Loucy (cell line): Measurements from ENCODE around the gene PGF.

Experiments
- H2AFZ ChIP-seq: fragments of 200-600 bp; sonication (generic); 2 replicates; pipeline ENCODE4 v1.6.0; 2016; ENCODE audit warnings: antibody characterized with exemption, mild to moderate bottlenecking, low read length, moderate library complexity
- H3F3A ChIP-seq: fragments of 200-600 bp; 2 replicates; pipeline ENCODE4 v1.6.0; 2016; ENCODE audit warnings: antibody characterized with exemption, low read depth, mild to moderate bottlenecking
- H3K27me3 ChIP-seq: fragments of 200-600 bp; sonication (generic); 2 replicates; pipeline ENCODE4 v1.6.1; 2014; ENCODE audit warnings: low read length, mild to moderate bottlenecking; ENCODE audit not compliant: insufficient read depth, poor library complexity, severe bottlenecking
- H3K36me3 ChIP-seq: fragments of 200-600 bp; sonication (generic); 2 replicates; pipeline ENCODE4 v1.6.1; 2016; ENCODE audit warnings: low read length; ENCODE audit not compliant: insufficient read depth
- H3K4me1 ChIP-seq: fragments of 200-600 bp; sonication (generic); 2 replicates; pipeline ENCODE4 v1.5.1; 2014; ENCODE audit warnings: low read length, mild to moderate bottlenecking; ENCODE audit not compliant: insufficient read depth, poor library complexity, severe bottlenecking
- H3K4me2 ChIP-seq: fragments of 200-600 bp; sonication (generic); 2 replicates; pipeline ENCODE4 v1.6.0; 2014; ENCODE audit warnings: antibody characterized with exemption, low read length, low read depth, mild to moderate bottlenecking; ENCODE audit not compliant: poor library complexity, severe bottlenecking
- H3K4me3 ChIP-seq: fragments of 200-600 bp; sonication (generic); 2 replicates; pipeline ENCODE4 v1.5.1; 2014; ENCODE audit warnings: low read length, mild to moderate bottlenecking, mixed read lengths; ENCODE audit not compliant: poor library complexity, severe bottlenecking
- H3K79me2 ChIP-seq: fragments of 200-600 bp; sonication (generic); 2 replicates; pipeline ENCODE4 v1.6.1; 2014; ENCODE audit warnings: low read length; ENCODE audit not compliant: insufficient read depth
- H3K9ac ChIP-seq: fragments of 200-600 bp; sonication (generic); 2 replicates; pipeline ENCODE4 v1.6.0; 2014; ENCODE audit warnings: mild to moderate bottlenecking, low read depth, low read length, moderate library complexity; ENCODE audit not compliant: poor library complexity, severe bottlenecking
- H3K9me2 ChIP-seq: fragments of 200-600 bp; sonication (generic); replicated peaks from 2 replicates; pipeline ENCODE4 v1.6.1; 2016; ENCODE audit warnings: low read depth, low read length, mixed read lengths
- H3K9me3 ChIP-seq: fragments of 200-600 bp; sonication (generic); 2 replicates; pipeline ENCODE4 v1.6.1; 2014; ENCODE audit warnings: mild to moderate bottlenecking, antibody characterized with exemption, low read length, low read depth; ENCODE audit not compliant: insufficient read depth
- H4K20me1 ChIP-seq: fragments of 200-600 bp; sonication (generic); 2 replicates; pipeline ENCODE4 v1.6.0; 2014; ENCODE audit warnings: antibody characterized with exemption, low read length, mild to moderate bottlenecking; ENCODE audit not compliant: insufficient read depth, poor library complexity, severe bottlenecking
- EZH2phosphoT487 ChIP-seq: fragments of 200-600 bp; IDR thresholded peaks from 2 replicates; pipeline ENCODE4 v1.6.1; 2018; ENCODE audit warnings: antibody characterized with exemption, mild to moderate bottlenecking, moderate library complexity, borderline replicate concordance
- TF ChIP-seq, protein P1 (sequence below): fragments of 200-600 bp; sonication (generic); conservative IDR thresholded peaks from 2 replicates; pipeline ENCODE4 v1.5.1; 2014; ENCODE audit warnings: mild to moderate bottlenecking, antibody characterized with exemption, low read length

PGF gene

DNA sequence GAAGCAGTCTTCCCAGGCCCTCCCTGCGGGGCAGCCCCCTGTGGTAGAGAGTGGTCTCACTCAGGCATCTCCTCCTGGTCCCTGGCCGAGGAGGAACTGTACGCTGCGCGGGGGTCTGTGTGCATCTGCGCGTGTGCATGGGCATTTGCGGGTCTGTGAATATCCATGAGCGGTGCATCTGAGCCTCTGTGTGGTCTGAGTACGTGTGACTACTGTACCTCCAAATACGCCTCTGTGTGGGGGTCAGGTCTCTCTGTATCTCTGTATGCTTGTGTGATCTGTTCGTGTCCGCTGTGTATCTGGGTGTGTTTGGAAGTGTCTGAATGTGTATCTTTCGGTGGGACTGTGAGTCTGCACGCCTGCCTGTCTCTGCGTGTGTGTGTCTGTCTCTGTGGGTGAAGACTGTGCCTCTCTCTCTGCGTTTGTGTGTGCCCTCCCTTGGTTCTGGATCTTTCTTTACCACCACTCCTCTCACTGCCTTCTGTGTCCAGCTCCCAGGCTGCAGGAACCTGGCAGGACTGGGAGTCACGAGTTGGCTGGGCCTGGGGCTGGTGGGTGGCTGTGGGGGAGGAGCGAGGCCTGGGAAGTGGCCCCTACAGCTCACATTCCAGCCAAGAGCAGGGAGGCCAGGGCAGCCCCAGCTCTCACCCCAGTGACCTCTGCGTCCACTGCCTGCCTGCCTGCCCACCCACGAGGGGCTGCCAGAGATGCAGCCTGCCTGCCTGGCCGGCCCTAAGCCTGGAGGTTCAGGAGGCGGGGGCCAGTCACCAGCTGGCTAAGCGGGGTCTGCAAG lies 1.1 kb upstream of the PGF start:
- H3K9ac ChIP-seq = no peak overlapping the region

DNA sequence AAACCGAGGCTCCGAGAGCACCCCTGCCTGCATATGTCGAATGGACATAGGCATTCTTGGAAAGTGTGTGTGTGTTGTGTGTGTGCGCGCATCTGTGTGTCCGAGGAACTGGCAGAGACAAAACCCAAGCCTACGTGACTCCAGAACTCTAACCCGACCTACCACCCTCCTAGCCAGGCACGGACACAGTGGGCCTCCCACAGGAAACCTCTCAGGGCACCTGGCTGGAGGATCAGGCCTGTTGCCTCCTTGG lies 556 bp upstream of the PGF start:
- H3K4me2 ChIP-seq = no peak overlapping the region
- peaks cover 9% of the 10 kb centered on the region for H3K4me1 ChIP-seq
- TF ChIP-seq EZH2phosphoT487 = no peak
- TF ChIP-seq, protein P1, sequence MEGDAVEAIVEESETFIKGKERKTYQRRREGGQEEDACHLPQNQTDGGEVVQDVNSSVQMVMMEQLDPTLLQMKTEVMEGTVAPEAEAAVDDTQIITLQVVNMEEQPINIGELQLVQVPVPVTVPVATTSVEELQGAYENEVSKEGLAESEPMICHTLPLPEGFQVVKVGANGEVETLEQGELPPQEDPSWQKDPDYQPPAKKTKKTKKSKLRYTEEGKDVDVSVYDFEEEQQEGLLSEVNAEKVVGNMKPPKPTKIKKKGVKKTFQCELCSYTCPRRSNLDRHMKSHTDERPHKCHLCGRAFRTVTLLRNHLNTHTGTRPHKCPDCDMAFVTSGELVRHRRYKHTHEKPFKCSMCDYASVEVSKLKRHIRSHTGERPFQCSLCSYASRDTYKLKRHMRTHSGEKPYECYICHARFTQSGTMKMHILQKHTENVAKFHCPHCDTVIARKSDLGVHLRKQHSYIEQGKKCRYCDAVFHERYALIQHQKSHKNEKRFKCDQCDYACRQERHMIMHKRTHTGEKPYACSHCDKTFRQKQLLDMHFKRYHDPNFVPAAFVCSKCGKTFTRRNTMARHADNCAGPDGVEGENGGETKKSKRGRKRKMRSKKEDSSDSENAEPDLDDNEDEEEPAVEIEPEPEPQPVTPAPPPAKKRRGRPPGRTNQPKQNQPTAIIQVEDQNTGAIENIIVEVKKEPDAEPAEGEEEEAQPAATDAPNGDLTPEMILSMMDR = no peak
- no peaks in the 10 kb centered on the region for H3K9me2 ChIP-seq
- no peaks in the 10 kb centered on the region for H3K36me3 ChIP-seq
- no peak overlapping the region for H2AFZ ChIP-seq
- no peaks in the 10 kb centered on the region for H3K9me3 ChIP-seq
- H3K79me2 ChIP-seq = no peaks in the 10 kb centered on the region
- no peaks in the 10 kb centered on the region for H3F3A ChIP-seq
- no peak overlapping the region for H3K4me3 ChIP-seq
- H4K20me1 ChIP-seq = no peaks in the 10 kb centered on the region
- H3K27me3 ChIP-seq = no peaks in the 10 kb centered on the region
- no peak overlapping the region for H3K9ac ChIP-seq

More for the DNA sequence above, 1.1 kb upstream of the PGF start:
- H3K4me2 ChIP-seq = no peak overlapping the region
- no peaks in the 10 kb centered on the region for H3K79me2 ChIP-seq
- H2AFZ ChIP-seq = no peak overlapping the region
- H3F3A ChIP-seq = no peaks in the 10 kb centered on the region
- H3K4me1 ChIP-seq = peaks cover 9% of the 10 kb centered on the region
- no peaks in the 10 kb centered on the region for H4K20me1 ChIP-seq
- no peaks in the 10 kb centered on the region for H3K9me2 ChIP-seq
- H3K27me3 ChIP-seq = no peaks in the 10 kb centered on the region
- no peaks in the 10 kb centered on the region for H3K36me3 ChIP-seq
- H3K4me3 ChIP-seq = no peak overlapping the region
- H3K9me3 ChIP-seq = no peaks in the 10 kb centered on the region
- no peak for TF ChIP-seq EZH2phosphoT487
- TF ChIP-seq, protein P1 = no peak

DNA sequence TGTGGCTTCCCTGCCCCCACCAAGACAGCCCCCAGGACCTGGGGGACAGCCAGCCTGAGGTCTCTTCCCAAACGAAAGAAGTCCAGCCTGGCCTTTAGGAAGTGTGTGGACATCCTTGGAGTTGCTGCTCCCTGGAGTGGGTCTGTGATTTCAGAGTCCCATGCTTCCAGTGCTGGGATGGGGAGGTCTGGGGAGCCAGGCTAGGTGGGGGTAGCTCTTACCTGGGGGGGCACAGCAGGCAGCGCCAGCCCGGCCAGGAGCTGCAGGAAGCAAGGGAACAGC lies 509 bp downstream of the PGF start:
- no peak overlapping the region for H2AFZ ChIP-seq

More for the DNA sequence above, 509 bp downstream of the PGF start:
- H3K9me2 ChIP-seq = no peaks in the 10 kb centered on the region
- H3K4me3 ChIP-seq = no peak overlapping the region
- H3K9ac ChIP-seq = no peak overlapping the region
- H3K4me2 ChIP-seq = no peak overlapping the region
- no peaks in the 10 kb centered on the region for H3K36me3 ChIP-seq
- H3K9me3 ChIP-seq = no peaks in the 10 kb centered on the region
- H3K79me2 ChIP-seq = no peaks in the 10 kb centered on the region
- no peaks in the 10 kb centered on the region for H3K27me3 ChIP-seq
- no peaks in the 10 kb centered on the region for H4K20me1 ChIP-seq
- H3K4me1 ChIP-seq = peaks cover 9% of the 10 kb centered on the region
- no peaks in the 10 kb centered on the region for H3F3A ChIP-seq
- TF ChIP-seq, protein P1 = no peak
- TF ChIP-seq EZH2phosphoT487 = no peak
